Measurements from ENCODE around the gene KRT85. TPM values are rescaled to one million over a fixed set of nuclear protein-coding genes. Genes with fewer than 3 reads are reported as not detected.

The KRT85 gene
- total RNA-seq, 2 experiments from 2014 or later: not detected

DNA sequence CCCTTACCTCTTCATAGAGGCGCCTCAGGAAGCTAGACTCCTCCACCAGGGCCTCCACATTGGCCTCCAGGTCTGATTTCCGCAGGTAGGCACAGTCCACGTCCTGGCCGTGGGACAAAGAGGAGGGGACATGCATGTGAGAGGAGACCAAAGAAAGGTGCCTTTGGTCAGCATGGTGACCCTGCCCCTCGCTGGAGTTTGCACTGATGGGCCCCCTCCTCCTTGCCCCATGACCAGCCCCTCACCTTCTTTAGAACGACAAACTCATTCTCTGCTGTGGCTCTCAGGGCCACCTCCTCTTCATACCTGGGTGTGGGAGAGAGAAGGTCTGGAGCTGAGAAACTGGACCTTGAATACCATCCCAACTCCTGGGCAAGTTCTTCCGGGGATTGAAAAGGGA, 3.2 kb downstream of the KRT85 start:
- ChIA-PET CTCF (ENCODE audit: unreplicated experiment) (no interaction called here), POLR2A (interaction anchor here (0.6 to 0.7 kb wide), 2 partner anchors 9 to 628 kb away, joined by 3 to 5 read pairs; no protein-coding TSS in a partner anchor)
- TF ChIP-seq, protein P1, sequence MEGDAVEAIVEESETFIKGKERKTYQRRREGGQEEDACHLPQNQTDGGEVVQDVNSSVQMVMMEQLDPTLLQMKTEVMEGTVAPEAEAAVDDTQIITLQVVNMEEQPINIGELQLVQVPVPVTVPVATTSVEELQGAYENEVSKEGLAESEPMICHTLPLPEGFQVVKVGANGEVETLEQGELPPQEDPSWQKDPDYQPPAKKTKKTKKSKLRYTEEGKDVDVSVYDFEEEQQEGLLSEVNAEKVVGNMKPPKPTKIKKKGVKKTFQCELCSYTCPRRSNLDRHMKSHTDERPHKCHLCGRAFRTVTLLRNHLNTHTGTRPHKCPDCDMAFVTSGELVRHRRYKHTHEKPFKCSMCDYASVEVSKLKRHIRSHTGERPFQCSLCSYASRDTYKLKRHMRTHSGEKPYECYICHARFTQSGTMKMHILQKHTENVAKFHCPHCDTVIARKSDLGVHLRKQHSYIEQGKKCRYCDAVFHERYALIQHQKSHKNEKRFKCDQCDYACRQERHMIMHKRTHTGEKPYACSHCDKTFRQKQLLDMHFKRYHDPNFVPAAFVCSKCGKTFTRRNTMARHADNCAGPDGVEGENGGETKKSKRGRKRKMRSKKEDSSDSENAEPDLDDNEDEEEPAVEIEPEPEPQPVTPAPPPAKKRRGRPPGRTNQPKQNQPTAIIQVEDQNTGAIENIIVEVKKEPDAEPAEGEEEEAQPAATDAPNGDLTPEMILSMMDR (conservative IDR thresholded peaks at IDR 0.05; ENCODE audit: low read length): no peak
- no peak for TF ChIP-seq EZH2phosphoT487 (IDR thresholded peaks at IDR 0.05; ENCODE audit: borderline replicate concordance, low read depth, low read length)
- Histone ChIP-seq H4K20me1 (ENCODE audit: insufficient read depth, low read length) (no peaks in the 10 kb centered on the region), H3K4me3 (ENCODE audit: low read depth, low read length, poor library complexity, severe bottlenecking) (no peak overlapping the region), H3K79me2 (ENCODE audit: insufficient read depth, low read depth, low read length) (no peaks in the 10 kb centered on the region), H3K9me3 (ENCODE audit: low read length) (no peaks in the 10 kb centered on the region), H3K36me3 (ENCODE audit: insufficient read depth, low read length) (no peaks in the 10 kb centered on the region), H3K4me1 (ENCODE audit: insufficient read depth, low read length, poor library complexity, severe bottlenecking) (peaks cover 16% of the 10 kb centered on the region), H2AFZ (ENCODE audit: low read length) (no peak overlapping the region), H3K4me2 (ENCODE audit: low read length) (no peak overlapping the region), H3K27ac (ENCODE audit: low read depth, low read length, poor library complexity, severe bottlenecking) (no peak overlapping the region), H3K9me2 (ENCODE audit: insufficient read depth, low read length) (no peaks in the 10 kb centered on the region)
- intact Hi-C loops (cut with micrococcal nuclease; ENCODE audit: unreplicated experiment): no loop called here
- DNase-seq (ENCODE audit: low spot score): no peak
- no TSS peak for BruUV-seq (replicated peaks)

DNA sequence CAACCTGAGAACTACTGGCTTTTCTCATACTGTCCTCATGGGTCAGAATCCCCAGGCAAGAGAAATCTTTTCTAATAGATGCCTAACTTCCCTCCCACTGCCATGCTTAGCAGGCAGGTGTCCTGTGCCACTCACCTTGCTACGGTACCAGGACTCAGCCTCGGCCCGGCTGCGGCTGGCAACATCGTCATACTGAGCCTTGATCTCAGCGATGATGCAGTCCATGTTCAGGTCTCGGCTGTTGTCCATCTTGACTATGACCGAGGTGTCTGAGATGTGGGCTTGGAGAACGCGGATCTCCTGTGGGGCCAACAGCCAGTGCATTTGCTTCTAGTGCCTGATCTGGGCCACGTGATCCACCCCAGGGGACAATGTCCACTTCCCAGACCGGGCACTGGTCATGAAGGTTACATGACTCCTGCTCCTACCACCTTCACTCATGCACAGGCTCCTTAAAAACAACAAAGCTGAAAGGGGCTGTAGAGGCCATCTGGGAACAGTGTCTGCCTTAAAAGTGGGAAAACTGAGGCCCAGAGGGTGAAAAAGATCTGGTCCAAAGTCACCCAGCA, 4.1 kb downstream of the KRT85 start:
- H3K4me1 ChIP-seq (ENCODE audit: insufficient read depth, low read length, poor library complexity, severe bottlenecking): peaks cover 25% of the 10 kb centered on the region
- H3K4me3 ChIP-seq (ENCODE audit: low read depth, low read length, poor library complexity, severe bottlenecking): no peak overlapping the region
- no peaks in the 10 kb centered on the region for H3K36me3 ChIP-seq (ENCODE audit: insufficient read depth, low read length)
- POLR2A ChIA-PET: no interaction called here
- CTCF ChIA-PET (ENCODE audit: unreplicated experiment): no interaction called here
- no peaks in the 10 kb centered on the region for H4K20me1 ChIP-seq (ENCODE audit: insufficient read depth, low read length)
- H2AFZ ChIP-seq (ENCODE audit: low read length): no peak overlapping the region
- H3K9me2 ChIP-seq (ENCODE audit: insufficient read depth, low read length): no peaks in the 10 kb centered on the region
- no peak for TF ChIP-seq EZH2phosphoT487 (IDR thresholded peaks at IDR 0.05; ENCODE audit: borderline replicate concordance, low read depth, low read length)
- TF ChIP-seq, protein P1 (conservative IDR thresholded peaks at IDR 0.05; ENCODE audit: low read length): no peak
- intact Hi-C loops (cut with micrococcal nuclease; ENCODE audit: unreplicated experiment): no loop called here
- no TSS peak for BruUV-seq (replicated peaks)
- DNase-seq (ENCODE audit: low spot score): no peak
- no peaks in the 10 kb centered on the region for H3K9me3 ChIP-seq (ENCODE audit: low read length)
- no peaks in the 10 kb centered on the region for H3K79me2 ChIP-seq (ENCODE audit: insufficient read depth, low read depth, low read length)
- no peak overlapping the region for H3K27ac ChIP-seq (ENCODE audit: low read depth, low read length, poor library complexity, severe bottlenecking)
- H3K4me2 ChIP-seq (ENCODE audit: low read length): no peak overlapping the region

DNA sequence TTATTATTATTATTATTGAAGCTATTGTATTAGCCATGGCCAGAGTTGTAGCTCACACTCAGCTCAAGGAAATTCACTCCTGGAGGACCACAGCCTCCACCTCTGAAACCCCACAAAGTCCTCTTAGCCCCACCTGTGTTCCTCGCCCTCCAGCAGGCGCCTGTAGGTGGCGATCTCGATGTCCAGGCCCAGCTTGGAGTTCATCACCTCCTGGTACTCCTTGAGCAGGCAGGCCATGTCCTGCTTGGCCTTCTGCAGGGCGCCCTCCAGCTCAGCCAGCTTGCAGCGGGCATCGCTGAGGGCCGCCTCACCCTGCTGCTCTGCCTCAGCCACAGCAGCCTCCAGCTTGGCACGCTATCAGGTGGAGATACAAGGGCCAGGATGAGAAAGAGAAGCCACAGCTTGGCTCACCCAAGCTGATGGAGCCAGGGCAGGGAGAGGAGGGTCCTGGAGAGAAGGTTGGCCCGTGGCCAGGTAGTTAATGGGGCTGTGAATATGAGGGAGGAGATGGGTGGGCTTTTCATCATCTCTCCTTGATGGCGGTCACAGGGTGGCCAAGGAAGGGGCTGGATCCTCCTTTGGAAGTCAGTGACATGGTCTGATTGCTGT, 5.1 kb downstream of the KRT85 start:
- BruUV-seq (replicated peaks): no TSS peak
- CTCF ChIA-PET (ENCODE audit: unreplicated experiment): interaction anchor here (0.6 to 1.4 kb wide), 2 partner anchors 31 to 50 kb away, joined by 3 to 4 read pairs; no protein-coding TSS in a partner anchor
- no peak overlapping the region for H3K4me2 ChIP-seq (ENCODE audit: low read length)
- H3K27ac ChIP-seq (ENCODE audit: low read depth, low read length, poor library complexity, severe bottlenecking): no peak overlapping the region
- no peaks in the 10 kb centered on the region for H3K9me2 ChIP-seq (ENCODE audit: insufficient read depth, low read length)
- TF ChIP-seq EZH2phosphoT487 (IDR thresholded peaks at IDR 0.05; ENCODE audit: borderline replicate concordance, low read depth, low read length): no peak
- TF ChIP-seq, protein P1 (conservative IDR thresholded peaks at IDR 0.05; ENCODE audit: low read length): peak; percentile 71
- no peaks in the 10 kb centered on the region for H3K79me2 ChIP-seq (ENCODE audit: insufficient read depth, low read depth, low read length)
- H3K36me3 ChIP-seq (ENCODE audit: insufficient read depth, low read length): no peaks in the 10 kb centered on the region
- intact Hi-C loops (cut with micrococcal nuclease; ENCODE audit: unreplicated experiment): no loop called here
- peaks cover 35% of the 10 kb centered on the region for H3K4me1 ChIP-seq (ENCODE audit: insufficient read depth, low read length, poor library complexity, severe bottlenecking)
- H3K4me3 ChIP-seq (ENCODE audit: low read depth, low read length, poor library complexity, severe bottlenecking): no peak overlapping the region
- no peaks in the 10 kb centered on the region for H3K9me3 ChIP-seq (ENCODE audit: low read length)
- peak; percentile 21 for DNase-seq (ENCODE audit: low spot score)
- POLR2A ChIA-PET: no interaction called here
- no peaks in the 10 kb centered on the region for H4K20me1 ChIP-seq (ENCODE audit: insufficient read depth, low read length)
- H2AFZ ChIP-seq (ENCODE audit: low read length): no peak overlapping the region
